GM23338 (cell line): ENCODE results near the gene FBRS.
"Not testable (repeated sequence)": the region's sequence is repeated elsewhere in the genome, so short reads cannot be mapped to it uniquely, and the experiment has no call there.

ENCODE experiments used
- CREB1 ChIP-seq: fragments of 250-450 bp; sonication (Bioruptor Pico); IDR thresholded peaks from 2 replicates; pipeline ENCODE4 v1.5.0; 2020; ENCODE audit warnings: low read depth, mild to moderate bottlenecking, moderate library complexity
- CTCF ChIP-seq, 2 experiments: fragments of 200-600 bp in 1 of 2; sonication (generic) in 1 of 2; conservative IDR thresholded peaks; 2 replicates each; pipeline versions ENCODE4 v1.5.1 to v1.6.1; 2016 to 2017; ENCODE audit warnings: antibody characterized with exemption in 2 of 2, low read depth in 2 of 2, mild to moderate bottlenecking in 2 of 2, moderate library complexity in 1 of 2
- EZH2 ChIP-seq: fragments of 200-600 bp; sonication (generic); IDR thresholded peaks from one replicate; pipeline ENCODE4 v1.8.0; 2017; ENCODE audit warnings: antibody characterized with exemption, mild to moderate bottlenecking, low read depth; ENCODE audit not compliant: unreplicated experiment

DNA sequence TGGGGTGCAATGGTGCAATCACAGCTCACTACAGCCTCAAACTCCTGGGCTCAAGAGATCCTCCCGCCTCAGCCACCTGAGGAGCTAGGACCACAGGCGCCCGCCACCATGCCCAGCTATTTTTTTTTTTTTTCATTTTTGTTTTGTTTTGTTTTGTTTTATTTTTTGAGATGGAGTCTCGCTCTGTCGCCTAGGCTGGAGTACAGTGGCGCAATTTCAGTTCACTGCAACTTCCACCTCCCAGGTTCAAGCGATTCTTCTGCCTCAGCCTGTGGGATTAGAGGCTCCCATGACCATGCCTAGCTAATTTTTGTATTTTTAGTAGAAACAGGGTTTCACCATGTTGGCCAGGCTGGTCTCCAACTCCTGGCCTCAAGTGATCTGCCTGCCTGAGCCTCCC lies 25.8 kb upstream of the FBRS start:
- TF ChIP-seq CTCF (conservative IDR thresholded peaks at IDR 0.05; ENCODE audit: low read depth in 2 of 2); EZH2; CREB1 (CRISPR knock-in tag): not testable (repeated sequence)
